Fibroblast of lung (primary cell): Measurements from ENCODE around the gene DOK1.

ENCODE experiments used
- EZH2 ChIP-seq: IDR thresholded peaks from 2 replicates; pipeline ENCODE4 v1.5.1; 2012; ENCODE audit warnings: low read length, control low read depth, mild to moderate bottlenecking; ENCODE audit errors: missing control alignments
- TF ChIP-seq, protein P1 (sequence below), 2 donors: IDR thresholded peaks in 1 of 2; conservative IDR thresholded peaks in 1 of 2; 1 replicate in 1 of 2; 2 replicates in 1 of 2; pipeline ENCODE4 v1.5.1; 2011 to 2012; ENCODE audit warnings: low read length in 2 of 2, control low read depth in 1 of 2, inconsistent platforms in 1 of 2, low read depth in 1 of 2, mild to moderate bottlenecking in 1 of 2

DNA sequence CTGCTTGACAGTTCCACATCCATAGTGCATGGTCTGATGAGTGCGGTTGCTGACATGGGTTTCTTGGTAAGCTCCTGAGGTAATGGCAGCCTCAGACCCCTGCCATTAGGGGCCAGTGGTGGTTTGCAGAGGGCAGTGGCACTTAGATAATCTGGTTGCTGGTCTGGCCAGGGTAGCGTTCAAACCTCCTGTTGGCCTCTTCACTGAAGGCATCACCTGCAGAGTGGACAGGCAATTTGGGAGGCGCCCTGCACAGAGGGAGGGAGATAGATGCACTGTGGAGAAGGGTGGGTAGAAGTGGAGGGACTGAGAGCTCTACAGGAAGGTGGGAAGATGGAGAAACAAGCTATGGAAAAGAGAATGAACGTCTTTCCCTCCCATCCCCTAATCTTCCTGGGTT lies 21.1 kb upstream of the DOK1 start:
- TF ChIP-seq, protein P1, sequence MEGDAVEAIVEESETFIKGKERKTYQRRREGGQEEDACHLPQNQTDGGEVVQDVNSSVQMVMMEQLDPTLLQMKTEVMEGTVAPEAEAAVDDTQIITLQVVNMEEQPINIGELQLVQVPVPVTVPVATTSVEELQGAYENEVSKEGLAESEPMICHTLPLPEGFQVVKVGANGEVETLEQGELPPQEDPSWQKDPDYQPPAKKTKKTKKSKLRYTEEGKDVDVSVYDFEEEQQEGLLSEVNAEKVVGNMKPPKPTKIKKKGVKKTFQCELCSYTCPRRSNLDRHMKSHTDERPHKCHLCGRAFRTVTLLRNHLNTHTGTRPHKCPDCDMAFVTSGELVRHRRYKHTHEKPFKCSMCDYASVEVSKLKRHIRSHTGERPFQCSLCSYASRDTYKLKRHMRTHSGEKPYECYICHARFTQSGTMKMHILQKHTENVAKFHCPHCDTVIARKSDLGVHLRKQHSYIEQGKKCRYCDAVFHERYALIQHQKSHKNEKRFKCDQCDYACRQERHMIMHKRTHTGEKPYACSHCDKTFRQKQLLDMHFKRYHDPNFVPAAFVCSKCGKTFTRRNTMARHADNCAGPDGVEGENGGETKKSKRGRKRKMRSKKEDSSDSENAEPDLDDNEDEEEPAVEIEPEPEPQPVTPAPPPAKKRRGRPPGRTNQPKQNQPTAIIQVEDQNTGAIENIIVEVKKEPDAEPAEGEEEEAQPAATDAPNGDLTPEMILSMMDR (conservative IDR thresholded peaks at IDR 0.05 in 1 of 2, IDR thresholded peaks at IDR 0.05 in 1 of 2; ENCODE audit: low read depth in 1 of 2, low read length in 2 of 2): no peak
- TF ChIP-seq EZH2: no peak
